ENCODE data around the gene DDX6.

The DDX6 gene

DNA sequence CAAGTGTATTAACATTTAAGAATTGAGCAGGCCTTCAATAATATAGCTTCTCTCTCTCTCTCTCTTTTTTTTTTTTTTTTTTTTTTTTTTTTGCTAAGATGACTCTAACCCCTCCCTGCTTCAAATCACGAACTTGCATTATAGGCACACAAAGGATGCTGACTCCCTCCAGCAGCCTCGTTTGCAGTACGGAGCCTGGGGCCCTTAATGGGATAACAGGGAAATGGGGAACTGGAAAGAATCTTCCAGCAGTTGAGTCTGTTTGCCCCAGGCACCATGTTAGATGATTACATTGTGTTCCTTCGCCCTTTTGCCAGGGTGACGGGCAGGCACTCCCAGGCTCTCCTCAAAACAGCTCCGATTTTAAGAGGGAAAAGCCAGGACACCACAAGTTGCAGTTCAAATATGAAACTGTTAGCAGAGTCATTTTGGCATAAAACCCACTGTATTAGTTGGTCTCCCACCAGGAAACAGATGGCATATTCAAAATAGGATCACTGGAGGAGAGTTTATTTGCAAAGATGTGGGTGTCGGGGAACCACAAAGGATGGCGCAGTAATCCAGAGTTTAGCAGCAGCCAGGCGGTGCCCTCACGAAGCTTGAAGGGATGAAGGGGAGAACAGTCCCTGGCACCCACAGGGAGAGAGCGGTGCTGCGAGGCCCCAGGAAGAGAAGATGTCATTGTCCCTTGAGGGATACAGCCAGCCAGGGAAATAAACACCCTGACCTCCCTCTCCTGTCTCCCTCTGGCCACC is 85.0 kb downstream of the DDX6 start:
- DNase-seq (ENCODE audit: low read depth in 2 of 3, low spot score in 1 of 3), result no peak

GRCh38 chr11:118705111-118705741 is 85.7 kb downstream of the DDX6 start:
- no peak for DNase-seq (ENCODE audit: low read depth in 2 of 3, low spot score in 1 of 3)

GRCh38 chr11:118703563-118704106 is 87.3 kb downstream of the DDX6 start:
- no peak for DNase-seq (ENCODE audit: low read depth in 2 of 3, low spot score in 1 of 3)

- DNase-seq (ENCODE audit: low read depth in 2 of 3, low spot score in 1 of 3), result no peak
These were observed 91.3 kb downstream of the DDX6 start for GRCh38 chr11:118699506-118700220.

All from stimulated activated CD4-positive, alpha-beta T cell treated with anti-CD3 and anti-CD28 coated beads, Interleukin-12 subunit alpha, Interleukin-12 subunit beta, amount 100 ng/mL, for 48 hours (primary cell).